Measurements from ENCODE around the gene CSH2. TPM values are rescaled to one million over a fixed set of nuclear protein-coding genes. Genes with fewer than 3 reads are reported as not detected.

CSH2 gene
- total RNA-seq, 2 donors from 2014 or later: not detected

- H3K27me3 Mint-ChIP-seq: no peaks in the 10 kb centered on the region
- H3K4me3 Mint-ChIP-seq: peak overlapping the region; percentile 96
- ATAC-seq: no peak
- no peaks in the 10 kb centered on the region for H3K9me3 Mint-ChIP-seq
- no peak for DNase-seq (ENCODE audit: low spot score)
- no peaks in the 10 kb centered on the region for H3K36me3 Mint-ChIP-seq
- peaks cover 25 to 35% of the 10 kb centered on the region in 2 donors for H3K4me1 Mint-ChIP-seq (ENCODE audit: low read depth in 2 of 2)
- peak overlapping the region; percentile 81 to 87 for H3K27ac Mint-ChIP-seq
These were observed 31.9 kb downstream of the CSH2 start for GRCh38 chr17:63841350-63842172.

DNA sequence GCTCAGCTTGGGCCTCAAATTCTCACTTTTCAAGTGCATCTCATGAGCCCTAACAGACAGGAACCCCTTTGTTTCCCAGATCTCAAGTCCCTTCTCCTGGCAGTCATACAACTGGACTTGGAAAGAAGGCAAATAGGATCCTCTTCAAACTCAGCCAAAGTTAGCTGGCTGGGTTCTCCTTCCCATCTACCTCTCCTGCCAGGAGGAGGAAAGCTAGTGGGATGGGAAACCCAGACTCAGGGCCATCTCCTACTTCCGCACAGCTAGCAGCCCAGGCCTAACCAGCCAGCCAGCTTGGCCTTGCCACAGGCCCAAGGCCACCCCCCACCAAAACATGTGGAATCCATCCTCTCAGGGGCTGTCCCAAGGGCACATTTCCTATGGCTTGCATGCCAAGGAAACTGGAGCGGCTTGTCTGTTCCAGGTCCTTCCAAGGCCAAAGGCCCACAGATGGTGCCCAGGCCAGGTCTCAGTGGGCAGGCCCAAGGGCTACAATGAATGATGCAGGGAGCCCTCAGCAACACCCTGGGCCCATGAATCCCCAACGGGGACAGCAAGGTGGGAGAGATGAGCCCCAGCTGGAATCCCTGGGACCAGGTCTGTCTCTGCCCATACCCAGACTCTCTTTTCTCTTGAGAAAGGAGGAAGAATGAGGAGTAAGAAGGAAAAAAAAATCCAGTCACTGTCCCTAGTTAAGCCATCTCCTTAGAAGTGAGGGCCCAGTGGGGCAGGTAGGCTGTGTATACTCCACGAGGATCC, 32.7 kb downstream of the CSH2 start:
- Mint-ChIP-seq H3K27me3 (no peaks in the 10 kb centered on the region), H3K4me3 (peak overlapping the region; percentile 96), H3K9me3 (no peaks in the 10 kb centered on the region), H3K27ac (peak overlapping the region; percentile 81 to 87), H3K4me1 (ENCODE audit: low read depth in 2 of 2) (peaks cover 25 to 35% of the 10 kb centered on the region in 2 donors), H3K36me3 (peaks cover 2% of the 10 kb centered on the region)
- ATAC-seq: no peak
- DNase-seq (ENCODE audit: low spot score): no peak

- no peaks in the 10 kb centered on the region for H3K27me3 Mint-ChIP-seq
- DNase-seq (ENCODE audit: low spot score): no peak
- no peak overlapping the region for H3K27ac Mint-ChIP-seq
- no peak for ATAC-seq
- H3K4me3 Mint-ChIP-seq: no peak overlapping the region
- peaks cover 11% of the 10 kb centered on the region for H3K36me3 Mint-ChIP-seq
- peaks cover 24 to 41% of the 10 kb centered on the region in 2 donors for H3K4me1 Mint-ChIP-seq (ENCODE audit: low read depth in 2 of 2)
- H3K9me3 Mint-ChIP-seq: no peaks in the 10 kb centered on the region
These were observed 34.8 kb downstream of the CSH2 start for GRCh38 chr17:63838631-63839171.

DNA sequence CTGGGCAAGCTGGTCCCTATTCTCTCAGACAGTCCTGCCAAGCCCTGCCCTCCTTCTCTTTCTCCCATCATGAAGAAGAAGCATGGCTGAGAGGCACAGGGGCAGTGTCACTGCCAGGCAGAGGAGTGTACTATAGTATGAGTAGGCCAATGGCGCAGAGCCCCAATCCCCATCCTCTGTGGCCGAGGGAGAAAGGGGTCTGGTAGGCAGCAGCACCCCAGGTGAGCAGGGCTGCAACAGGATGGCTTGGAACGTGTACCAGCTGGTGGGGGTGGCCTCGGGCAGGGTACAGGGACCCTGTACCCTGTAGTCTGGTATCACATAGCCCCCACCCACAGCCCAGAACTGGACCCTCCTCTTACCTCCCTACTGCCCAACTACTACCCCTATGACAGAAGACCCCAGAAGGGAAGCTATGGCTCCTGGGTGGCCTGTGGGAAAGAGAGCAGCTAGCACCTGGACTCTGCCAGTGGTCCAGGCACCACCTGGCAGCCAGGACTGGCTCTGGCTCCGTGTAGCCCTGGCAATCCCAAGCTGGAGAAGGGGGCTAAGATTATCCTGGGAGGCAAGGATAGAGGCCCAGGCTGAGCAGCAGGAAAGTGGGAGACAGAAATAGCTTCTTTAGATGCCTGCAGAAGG, 35.4 kb downstream of the CSH2 start:
- peaks cover 24 to 39% of the 10 kb centered on the region in 2 donors for H3K4me1 Mint-ChIP-seq (ENCODE audit: low read depth in 2 of 2)
- no peak for DNase-seq (ENCODE audit: low spot score)
- ATAC-seq: no peak
- H3K27ac Mint-ChIP-seq: no peak overlapping the region
- no peaks in the 10 kb centered on the region for H3K27me3 Mint-ChIP-seq
- no peak overlapping the region for H3K4me3 Mint-ChIP-seq
- peaks cover 13% of the 10 kb centered on the region for H3K36me3 Mint-ChIP-seq
- no peaks in the 10 kb centered on the region for H3K9me3 Mint-ChIP-seq

- H3K36me3 Mint-ChIP-seq: peaks cover 13% of the 10 kb centered on the region
- no peaks in the 10 kb centered on the region for H3K27me3 Mint-ChIP-seq
- no peak overlapping the region for H3K4me3 Mint-ChIP-seq
- no peaks in the 10 kb centered on the region for H3K9me3 Mint-ChIP-seq
- no peak for ATAC-seq
- DNase-seq (ENCODE audit: low spot score): no peak
- H3K27ac Mint-ChIP-seq: no peak overlapping the region
- H3K4me1 Mint-ChIP-seq (ENCODE audit: low read depth in 2 of 2): peaks cover 24 to 39% of the 10 kb centered on the region in 2 donors
These were observed 36.0 kb downstream of the CSH2 start for GRCh38 chr17:63837480-63837879.

GRCh38 chr17:63836811-63837210, 36.7 kb downstream of the CSH2 start:
- peaks cover 22 to 37% of the 10 kb centered on the region in 2 donors for H3K4me1 Mint-ChIP-seq (ENCODE audit: low read depth in 2 of 2)
- ATAC-seq (no peak), DNase-seq (ENCODE audit: low spot score) (no peak)
- H3K27me3 Mint-ChIP-seq: no peaks in the 10 kb centered on the region
- no peak overlapping the region for H3K4me3 Mint-ChIP-seq
- H3K9me3 Mint-ChIP-seq: no peaks in the 10 kb centered on the region
- no peak overlapping the region for H3K27ac Mint-ChIP-seq
- H3K36me3 Mint-ChIP-seq: peaks cover 13% of the 10 kb centered on the region

DNA sequence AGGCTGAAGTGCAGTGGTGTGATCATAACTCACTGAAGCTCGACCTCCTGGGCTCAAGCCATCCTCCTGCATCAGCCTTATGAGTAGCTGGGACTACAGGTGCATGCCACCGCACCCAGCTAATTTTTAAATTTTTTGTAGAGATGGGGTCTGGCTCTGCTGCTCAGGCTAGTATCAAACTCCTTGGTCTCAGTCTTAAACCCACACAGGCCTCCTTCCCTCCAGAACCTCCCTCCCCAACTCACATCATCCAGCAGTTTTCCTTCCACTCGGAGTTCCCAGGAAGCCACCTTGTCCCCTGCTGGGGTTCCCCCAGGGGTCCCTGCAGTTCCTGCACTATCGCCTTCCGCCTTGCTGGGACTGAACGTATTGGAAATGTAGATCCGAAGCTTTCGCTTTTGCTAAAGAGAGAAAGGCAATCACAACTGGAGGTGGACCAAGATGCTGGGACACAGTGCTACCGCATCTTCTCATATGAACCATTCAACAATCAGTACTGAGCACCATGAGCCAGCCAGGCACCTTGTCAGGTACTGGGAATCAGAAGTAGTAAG, 38.2 kb downstream of the CSH2 start:
- DNase-seq (ENCODE audit: low spot score): no peak
- no peak for ATAC-seq
- H3K27me3 Mint-ChIP-seq: no peaks in the 10 kb centered on the region
- no peaks in the 10 kb centered on the region for H3K9me3 Mint-ChIP-seq
- peaks cover 6 to 32% of the 10 kb centered on the region in 2 donors for H3K4me1 Mint-ChIP-seq (ENCODE audit: low read depth in 2 of 2)
- peak overlapping the region; percentile 21 to 64 for H3K27ac Mint-ChIP-seq
- no peak overlapping the region for H3K4me3 Mint-ChIP-seq
- peaks cover 13% of the 10 kb centered on the region for H3K36me3 Mint-ChIP-seq

GRCh38 chr17:63834431-63835166, 38.9 kb downstream of the CSH2 start:
- Mint-ChIP-seq H3K4me1 (ENCODE audit: low read depth in 2 of 2) (peaks cover 11 to 38% of the 10 kb centered on the region in 2 donors), H3K27me3 (no peaks in the 10 kb centered on the region), H3K27ac (peak overlapping the region; percentile 21 to 64), H3K36me3 (peaks cover 20% of the 10 kb centered on the region), H3K4me3 (no peak overlapping the region), H3K9me3 (no peaks in the 10 kb centered on the region)
- ATAC-seq (peak; percentile 72 to 74), DNase-seq (ENCODE audit: low spot score) (peak; percentile 63)

DNA sequence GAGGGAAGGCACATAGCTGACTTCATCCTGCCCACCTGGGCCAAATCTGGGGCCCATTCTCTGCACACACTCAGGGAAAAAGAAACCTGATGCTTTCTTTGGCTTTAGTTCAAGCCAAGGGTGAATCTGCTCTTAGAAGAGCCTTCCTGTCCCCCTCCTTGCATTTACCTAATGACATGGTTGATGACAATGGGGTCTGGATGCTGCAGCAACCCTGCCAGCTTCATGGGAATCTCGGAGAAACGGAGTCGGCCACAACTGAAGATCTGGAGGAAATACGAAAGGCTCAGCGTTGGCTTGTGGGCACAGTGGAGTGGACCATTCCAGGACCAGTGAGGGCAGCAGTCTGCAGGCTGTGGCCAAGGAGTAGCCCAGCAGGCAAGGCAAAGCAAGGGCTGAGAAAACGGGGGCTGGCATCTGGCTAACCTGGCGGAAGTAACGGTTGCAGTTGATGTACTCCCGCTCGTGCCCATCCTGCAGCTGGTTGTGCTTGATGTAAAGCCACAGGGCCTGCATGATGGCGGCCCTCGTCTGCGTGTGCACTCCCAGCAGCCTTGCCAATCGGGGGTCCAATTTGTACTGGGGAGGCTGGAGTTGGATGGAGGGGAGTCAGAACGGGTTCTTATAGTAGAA, 39.6 kb downstream of the CSH2 start:
- DNase-seq (ENCODE audit: low spot score) (no peak), ATAC-seq (no peak)
- H3K4me1 Mint-ChIP-seq (ENCODE audit: low read depth in 2 of 2): peaks cover 19 to 45% of the 10 kb centered on the region in 2 donors
- peaks cover 22% of the 10 kb centered on the region for H3K36me3 Mint-ChIP-seq
- H3K27ac Mint-ChIP-seq: peak overlapping the region in 1 of 2 donors; percentile 54
- no peak overlapping the region for H3K4me3 Mint-ChIP-seq
- no peaks in the 10 kb centered on the region for H3K27me3 Mint-ChIP-seq
- H3K9me3 Mint-ChIP-seq: no peaks in the 10 kb centered on the region

DNA sequence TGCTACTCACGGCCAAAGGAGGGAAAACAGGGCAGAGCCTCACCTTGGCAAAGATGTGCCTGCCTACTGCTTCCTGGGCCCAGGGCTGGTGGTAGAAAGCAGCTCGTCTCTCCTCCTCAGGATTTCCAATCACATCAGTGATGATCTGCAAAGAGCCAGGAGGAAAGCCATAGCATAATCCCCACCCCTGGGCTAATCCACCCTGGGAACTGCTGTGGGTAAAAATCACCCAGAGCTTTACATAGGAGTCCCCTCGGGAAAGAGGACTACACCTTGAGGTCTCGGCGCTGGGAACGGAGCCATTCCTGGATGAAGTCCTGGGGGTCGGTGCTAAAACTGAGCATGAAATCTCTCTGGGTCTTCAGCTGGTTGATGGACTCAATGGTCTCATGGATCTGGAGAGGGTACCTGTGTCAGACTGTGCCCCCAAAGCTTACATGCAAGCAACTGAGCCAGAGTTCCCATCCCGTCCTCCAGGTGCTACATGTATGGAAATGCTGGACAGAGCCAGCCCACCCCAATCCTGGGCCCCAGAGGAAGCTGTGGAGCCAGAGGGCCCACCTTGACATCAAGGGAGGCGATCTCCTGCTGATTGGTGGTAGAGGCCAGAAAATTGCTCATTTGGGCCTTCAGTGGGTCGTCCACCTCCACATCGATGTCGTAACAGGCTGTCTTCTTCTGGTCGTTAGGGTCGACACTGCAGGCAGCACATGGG, 40.3 kb downstream of the CSH2 start:
- peaks cover 22% of the 10 kb centered on the region for H3K36me3 Mint-ChIP-seq
- H3K27me3 Mint-ChIP-seq: no peaks in the 10 kb centered on the region
- peaks cover 25 to 49% of the 10 kb centered on the region in 2 donors for H3K4me1 Mint-ChIP-seq (ENCODE audit: low read depth in 2 of 2)
- no peak for DNase-seq (ENCODE audit: low spot score)
- peak overlapping the region in 1 of 2 donors; percentile 54 for H3K27ac Mint-ChIP-seq
- no peaks in the 10 kb centered on the region for H3K9me3 Mint-ChIP-seq
- H3K4me3 Mint-ChIP-seq: no peak overlapping the region
- no peak for ATAC-seq

GRCh38 chr17:63832455-63832854, 41.0 kb downstream of the CSH2 start:
- Mint-ChIP-seq H3K27ac (no peak overlapping the region), H3K36me3 (peaks cover 22% of the 10 kb centered on the region), H3K9me3 (no peaks in the 10 kb centered on the region), H3K4me1 (ENCODE audit: low read depth in 2 of 2) (peaks cover 29 to 48% of the 10 kb centered on the region in 2 donors), H3K27me3 (no peaks in the 10 kb centered on the region), H3K4me3 (no peak overlapping the region)
- no peak for DNase-seq (ENCODE audit: low spot score)
- no peak for ATAC-seq

GRCh38 chr17:63832014-63832413, 41.5 kb downstream of the CSH2 start:
- ATAC-seq (no peak), DNase-seq (ENCODE audit: low spot score) (no peak)
- peak overlapping the region in 1 of 2 donors; percentile 39 for H3K27ac Mint-ChIP-seq
- no peaks in the 10 kb centered on the region for H3K9me3 Mint-ChIP-seq
- peaks cover 29 to 45% of the 10 kb centered on the region in 2 donors for H3K4me1 Mint-ChIP-seq (ENCODE audit: low read depth in 2 of 2)
- H3K36me3 Mint-ChIP-seq: peaks cover 22% of the 10 kb centered on the region
- no peaks in the 10 kb centered on the region for H3K27me3 Mint-ChIP-seq
- no peak overlapping the region for H3K4me3 Mint-ChIP-seq
